HG03039 (cell line): Measurements from ENCODE around the gene BSG.

Experiments
- ATAC-seq: cut with Tn5 transposase; IDR thresholded peaks from one replicate; pipeline ENCODE4 v1.9.1; 2021; ENCODE audit warnings: mild to moderate bottlenecking, moderate library complexity; ENCODE audit not compliant: unreplicated experiment

The BSG gene

DNA sequence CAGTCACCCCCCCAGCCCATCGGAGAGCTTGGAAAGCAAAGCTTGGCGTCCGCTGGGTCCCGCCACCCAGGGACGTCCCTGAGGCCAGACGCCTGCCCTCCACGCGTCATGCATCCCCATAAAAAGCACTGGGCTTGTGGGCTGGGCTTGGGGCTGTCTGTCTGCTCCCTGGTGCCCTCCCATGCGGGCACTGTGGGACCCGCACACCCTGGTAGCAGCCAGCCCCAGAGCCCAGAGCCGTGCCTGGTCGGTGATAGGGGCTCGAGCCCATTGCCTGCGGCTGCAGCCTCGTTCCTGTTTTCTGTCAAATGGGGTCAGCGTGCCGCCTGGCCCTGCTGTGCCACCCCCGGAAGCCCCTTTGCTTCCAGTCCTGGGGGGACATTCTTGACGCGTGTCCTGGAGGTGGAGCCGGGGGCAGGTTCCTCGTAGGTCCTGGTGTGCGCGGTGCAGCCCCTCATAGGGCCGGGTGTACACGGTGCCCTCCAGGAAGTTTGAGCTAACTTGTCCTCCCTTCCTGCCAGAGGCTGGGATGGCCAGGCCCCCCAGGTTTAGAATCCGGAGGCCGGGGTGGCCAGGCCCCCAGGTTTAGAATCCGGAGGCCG is 32.9 kb upstream of the BSG start:
- ATAC-seq, result no peak

DNA sequence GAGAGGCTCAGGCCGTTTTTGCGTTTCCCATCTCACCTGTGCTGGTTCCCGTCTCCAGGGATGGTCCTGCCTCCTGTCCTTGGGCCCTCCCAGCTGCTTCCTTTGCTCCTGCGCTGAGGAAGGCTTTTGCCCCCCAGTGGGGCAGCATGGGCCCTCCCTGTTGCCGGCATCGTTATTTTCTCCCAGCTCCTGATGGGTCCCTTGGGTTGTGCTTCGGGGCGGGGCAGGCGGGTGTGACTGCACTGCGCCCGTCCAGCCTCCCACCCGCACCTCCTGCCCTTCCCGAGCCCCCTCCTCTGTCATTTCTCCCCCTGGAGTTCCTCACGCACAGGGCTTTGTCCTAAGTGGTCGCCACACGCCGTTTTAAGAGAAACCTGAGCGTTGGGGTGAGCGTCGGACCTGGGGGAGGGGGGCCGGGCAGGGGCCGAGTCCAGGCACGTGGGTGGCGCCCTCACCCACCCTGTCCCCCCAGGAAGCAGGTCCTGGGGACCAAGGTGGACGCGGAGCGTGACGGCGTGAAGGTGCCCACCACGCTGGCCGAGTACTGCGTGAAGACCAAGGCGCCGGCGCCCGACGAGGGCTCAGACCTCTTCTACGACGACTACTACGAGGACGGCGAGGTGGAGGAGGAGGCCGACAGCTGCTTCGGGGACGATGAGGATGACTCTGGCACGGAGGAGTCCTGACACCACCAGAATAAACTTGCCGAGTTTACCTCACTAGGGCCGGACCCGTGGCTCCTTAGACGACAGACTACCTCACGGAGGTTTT is 31.3 kb upstream of the BSG start:
- no peak for ATAC-seq

DNA sequence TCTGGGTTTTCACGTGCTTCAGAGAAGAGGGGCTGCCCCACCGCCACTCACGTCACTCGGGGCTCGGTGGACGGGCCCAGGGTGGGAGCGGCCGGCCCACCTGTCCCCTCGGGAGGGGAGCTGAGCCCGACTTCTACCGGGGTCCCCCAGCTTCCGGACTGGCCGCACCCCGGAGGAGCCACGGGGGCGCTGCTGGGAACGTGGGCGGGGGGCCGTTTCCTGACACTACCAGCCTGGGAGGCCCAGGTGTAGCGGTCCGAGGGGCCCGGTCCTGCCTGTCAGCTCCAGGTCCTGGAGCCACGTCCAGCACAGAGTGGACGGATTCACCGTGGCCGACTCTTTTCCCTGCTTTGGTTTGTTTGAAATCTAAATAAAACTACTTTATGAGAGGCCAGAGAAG is 30.7 kb upstream of the BSG start:
- no peak for ATAC-seq

DNA sequence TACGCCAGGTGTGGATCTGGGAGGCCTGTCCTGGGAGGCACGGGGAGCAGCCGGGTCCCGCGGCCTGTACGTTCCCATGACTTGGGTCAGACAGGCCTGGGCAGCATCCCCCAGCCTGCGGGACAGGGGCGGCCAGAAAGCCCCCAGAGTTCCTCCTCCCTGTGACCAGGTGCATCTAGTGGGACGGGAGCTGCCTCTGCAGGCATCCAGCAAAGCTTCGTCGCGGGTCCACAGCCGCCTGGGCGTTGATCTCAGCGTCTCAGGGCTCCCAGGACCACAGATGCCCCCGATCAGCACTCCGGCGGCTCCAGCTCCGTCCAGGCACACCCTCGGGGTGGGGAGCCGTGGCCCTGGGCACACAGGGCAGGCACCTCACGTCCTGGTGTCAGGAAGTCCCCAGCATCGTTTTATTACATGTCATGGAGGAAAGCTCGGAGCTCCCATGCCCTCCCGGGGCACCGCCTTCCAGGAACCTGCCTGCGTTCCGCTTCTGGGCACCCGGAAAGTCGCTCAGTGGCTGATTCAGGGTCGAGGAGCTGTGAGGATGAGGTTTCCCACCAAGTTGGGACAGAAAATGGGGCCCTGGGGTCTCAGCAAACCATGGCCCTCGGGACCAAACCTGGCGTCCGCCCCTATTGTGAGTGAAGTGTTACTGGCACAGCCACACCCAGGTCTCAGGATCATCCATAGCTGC is 30.1 kb upstream of the BSG start:
- ATAC-seq, result no peak

GRCh38 chr19:543910-544608 is 28.3 kb upstream of the BSG start, which contains the start of gene GZMM:
Gene GZMM, plus strand, starts transcription at chr19:544053. Its CDS starts 19 bp downstream, at chr19:544072.
- no peak for ATAC-seq

DNA sequence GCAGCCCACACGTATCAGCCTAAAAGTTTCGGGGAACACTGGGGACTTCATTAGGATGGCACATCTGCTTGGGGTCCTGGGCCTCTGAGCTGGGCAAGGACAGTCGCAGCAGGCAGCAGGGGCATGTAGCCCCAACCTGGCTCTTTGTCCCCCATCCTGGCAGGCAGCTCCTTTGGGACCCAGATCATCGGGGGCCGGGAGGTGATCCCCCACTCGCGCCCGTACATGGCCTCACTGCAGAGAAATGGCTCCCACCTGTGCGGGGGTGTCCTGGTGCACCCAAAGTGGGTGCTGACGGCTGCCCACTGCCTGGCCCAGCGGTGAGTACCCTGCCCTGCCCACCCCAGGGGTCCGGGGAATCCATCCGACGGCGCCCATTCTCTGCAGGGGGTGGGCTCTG is 25.3 kb upstream of the BSG start:
- ATAC-seq, result no peak

- no peak for ATAC-seq
Observed at GRCh38 chr19:547836-548720, 24.3 kb upstream of the BSG start.

- ATAC-seq, result no peak
Observed at GRCh38 chr19:548886-549830, 23.2 kb upstream of the BSG start.

DNA sequence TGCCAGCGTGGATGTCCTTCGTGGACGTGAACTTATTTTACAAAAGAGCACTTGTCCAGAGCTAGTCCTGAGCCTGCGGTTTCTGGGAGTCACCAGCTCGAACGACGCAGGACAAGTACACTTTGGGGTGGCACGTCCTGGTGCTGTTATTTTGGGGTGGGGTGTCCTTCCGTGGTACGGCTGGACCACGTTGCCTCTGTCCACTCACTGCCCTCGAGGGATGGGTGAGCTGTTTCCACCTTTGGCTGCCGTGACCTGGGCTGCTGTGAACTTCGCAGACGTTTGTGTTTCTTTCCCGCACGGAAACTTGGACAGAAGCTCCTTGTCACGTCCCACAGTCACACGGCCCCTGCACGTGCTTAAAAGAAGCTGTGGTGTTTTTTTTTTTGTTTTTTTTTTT is 17.6 kb upstream of the BSG start:
- ATAC-seq, result no peak

DNA sequence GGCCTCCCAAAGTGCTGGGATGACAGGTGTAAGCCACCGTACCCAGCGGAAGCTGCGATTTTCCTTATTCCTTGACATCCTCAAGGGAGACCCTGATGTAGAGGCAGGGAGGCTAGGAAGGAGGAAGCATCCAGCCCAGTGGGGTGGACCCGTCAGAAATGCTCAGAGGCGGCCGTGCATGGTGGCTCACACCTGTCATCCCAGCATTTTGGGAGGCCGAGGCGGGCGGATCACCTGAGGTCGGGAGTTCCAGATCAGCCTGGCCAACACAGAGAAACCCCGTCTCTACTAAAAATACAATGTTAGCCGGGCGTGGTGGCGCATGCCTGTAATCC is 17.0 kb upstream of the BSG start:
- no peak for ATAC-seq

DNA sequence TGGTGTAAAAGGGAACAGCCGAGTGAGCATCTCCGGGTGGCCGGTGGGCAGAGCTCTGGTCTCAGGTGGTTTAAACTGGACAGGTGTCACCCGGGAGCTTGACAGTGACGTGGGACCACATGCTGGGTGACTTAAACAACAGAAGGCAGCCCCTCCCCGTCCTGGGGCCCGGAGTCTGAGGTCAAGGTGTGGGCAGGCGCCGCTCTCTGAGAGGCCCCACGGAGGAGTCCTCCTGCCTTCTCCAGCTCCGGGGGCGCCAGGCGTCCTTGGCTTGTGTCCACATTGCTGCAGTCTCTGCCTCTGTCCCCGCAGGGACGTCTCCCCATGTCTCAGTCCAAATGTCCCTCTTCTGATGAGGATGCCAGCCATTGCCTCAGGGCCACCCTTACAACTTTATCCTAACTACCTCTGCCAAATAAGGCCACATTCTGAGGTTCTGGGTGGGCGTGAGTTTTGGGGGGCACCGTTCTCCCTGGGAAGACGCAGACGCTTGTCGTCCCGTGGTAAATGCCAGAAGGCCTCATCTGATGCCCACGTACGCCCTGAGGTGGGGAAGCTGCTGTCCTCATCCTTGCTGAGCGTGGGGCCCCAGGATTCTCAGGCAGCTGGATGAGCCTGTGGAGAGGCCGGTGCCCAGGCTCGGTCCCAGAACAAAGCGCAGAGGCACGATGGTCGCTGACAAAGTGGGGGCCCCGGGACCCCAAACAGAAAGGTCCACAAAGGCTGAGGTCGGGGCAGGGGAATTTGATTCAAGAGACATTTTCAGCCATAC is 15.6 kb upstream of the BSG start:
- no peak for ATAC-seq

DNA sequence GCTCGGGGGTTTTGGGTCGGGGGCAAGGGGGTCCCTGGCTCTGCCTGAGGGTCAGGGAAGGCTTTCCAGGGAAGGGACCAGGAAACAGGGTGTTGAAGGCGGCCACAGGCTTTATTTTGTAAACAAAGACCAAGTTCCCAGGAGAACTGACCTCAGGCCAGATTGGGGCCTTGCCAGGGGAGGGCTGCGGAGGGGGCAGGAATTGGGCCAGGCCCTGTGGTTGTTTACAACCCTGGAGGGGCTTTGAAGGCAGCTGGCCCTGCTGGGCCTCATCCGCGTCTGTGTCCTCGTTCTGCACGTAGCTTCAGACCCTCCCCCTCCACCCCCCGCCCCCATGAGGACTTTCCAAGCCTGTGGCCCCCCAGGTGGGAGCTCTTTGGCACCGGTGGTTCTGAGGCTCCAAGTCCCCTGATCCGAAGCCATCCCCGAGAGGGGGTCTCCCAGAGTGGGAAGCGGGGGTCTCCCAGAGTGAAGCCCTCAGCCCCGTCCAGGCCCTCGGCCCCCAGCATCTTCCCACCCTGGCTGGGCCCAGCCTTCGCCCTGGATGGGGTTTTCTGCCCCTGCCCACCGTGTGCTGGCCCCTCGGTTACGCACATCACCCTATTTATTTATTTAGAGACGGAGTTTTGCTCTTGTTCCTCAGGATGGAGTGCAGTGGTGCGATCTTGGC is 13.5 kb upstream of the BSG start:
- ATAC-seq, result no peak

DNA sequence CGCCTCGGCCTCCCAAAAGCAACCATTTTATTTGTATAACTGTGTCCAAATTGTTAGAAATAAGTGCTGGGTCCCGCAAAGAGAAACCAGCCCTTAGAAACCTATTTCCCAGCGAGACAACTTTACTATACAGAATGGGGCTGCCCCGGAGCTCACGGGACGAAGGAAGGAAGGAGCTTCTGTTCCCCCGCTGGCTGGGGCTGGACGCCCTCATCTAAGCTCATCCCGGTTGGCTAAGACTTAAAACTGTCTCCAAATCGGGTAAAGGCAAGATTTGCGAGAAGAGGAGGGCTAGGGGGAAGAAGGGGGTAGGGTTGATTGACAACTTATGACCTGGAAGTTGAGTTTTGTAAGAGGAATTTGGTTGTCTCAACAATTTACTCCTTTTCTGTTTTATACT is 12.3 kb upstream of the BSG start:
- no peak for ATAC-seq

DNA sequence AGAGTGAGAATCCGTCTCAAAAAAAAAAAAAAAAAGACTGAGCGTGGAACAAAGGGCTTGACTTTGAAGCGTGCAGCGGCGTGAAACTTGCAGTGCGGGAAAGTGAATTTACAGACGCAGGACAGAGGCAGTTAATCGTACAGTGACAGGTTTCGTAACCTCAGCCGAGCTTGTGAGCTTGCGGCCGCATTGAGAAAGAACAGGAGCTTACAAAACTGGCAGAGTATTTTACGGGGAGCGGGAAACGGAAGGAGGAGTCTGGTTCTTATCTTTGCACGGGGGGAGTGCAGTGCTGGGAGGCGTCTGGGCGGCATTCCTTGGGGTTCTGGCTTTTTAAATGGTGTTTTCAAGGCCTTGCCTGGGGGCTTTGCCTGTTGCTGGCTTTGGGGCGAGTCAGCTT is 6.0 kb upstream of the BSG start:
- ATAC-seq, result no peak

- no peak for ATAC-seq
Observed at GRCh38 chr19:566844-567243, 5.6 kb upstream of the BSG start.

GRCh38 chr19:567296-567900 is 5.0 kb upstream of the BSG start:
- no peak for ATAC-seq

DNA sequence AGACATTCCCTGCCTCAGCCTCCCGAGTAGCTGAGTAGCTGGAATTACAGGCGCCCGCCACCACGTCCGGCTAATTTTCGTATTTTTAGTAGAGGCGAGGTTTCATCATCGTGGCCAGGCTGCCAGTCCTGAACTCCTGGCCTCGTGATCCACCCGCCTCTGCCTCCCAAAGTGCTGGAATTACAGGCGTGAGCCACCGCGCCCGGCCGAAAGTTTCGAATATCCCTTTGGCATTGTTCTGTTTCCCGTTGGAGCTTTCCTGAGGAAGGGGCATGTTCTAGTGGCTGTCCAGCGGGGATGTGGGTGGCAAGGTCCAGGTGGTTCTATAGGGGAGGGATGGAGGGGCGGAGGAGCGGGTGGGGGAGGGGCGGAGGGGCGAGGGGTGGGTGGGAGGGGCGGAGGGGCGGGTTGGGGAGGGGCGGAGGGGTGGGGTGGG is 2.1 kb upstream of the BSG start:
- ATAC-seq, result no peak
